Measurements from ENCODE around the gene PLA2G1B.

GRCh38 chr12:120346031-120346430 is 18.5 kb upstream of the PLA2G1B start:
- TF ChIP-seq CTCF (IDR thresholded peaks at IDR 0.05; ENCODE audit: borderline replicate concordance, extremely low read depth, low read length, poor library complexity, severe bottlenecking): no peak
- TF ChIP-seq EZH2 (IDR thresholded peaks at IDR 0.05; ENCODE audit: borderline replicate concordance, low read depth, low read length, severe bottlenecking): no peak
